ENCODE results near the gene OR5D18. TPM values are rescaled to one million over a fixed set of nuclear protein-coding genes. Genes with fewer than 3 reads are reported as not detected.

The OR5D18 gene
- polyA plus RNA-seq (2011; rRNA removed): not detected in 2 replicates
- polyA plus RNA-seq (2012; cell fraction: cytosol; rRNA removed): not detected in 2 replicates
- polyA plus RNA-seq (2012; cell fraction: nucleus; rRNA removed): not detected in 2 replicates
- polyA plus RNA-seq (2017; fragmentation: RNase III; extraction: RNeasy Plus Mini Kit Qiagen cat#74134 plus additional on column Dnase treatment): not detected in 3 replicates
- not detected in 2 replicates for polyA minus RNA-seq (2011; rRNA and poly(A)+ RNA removed)

DNA sequence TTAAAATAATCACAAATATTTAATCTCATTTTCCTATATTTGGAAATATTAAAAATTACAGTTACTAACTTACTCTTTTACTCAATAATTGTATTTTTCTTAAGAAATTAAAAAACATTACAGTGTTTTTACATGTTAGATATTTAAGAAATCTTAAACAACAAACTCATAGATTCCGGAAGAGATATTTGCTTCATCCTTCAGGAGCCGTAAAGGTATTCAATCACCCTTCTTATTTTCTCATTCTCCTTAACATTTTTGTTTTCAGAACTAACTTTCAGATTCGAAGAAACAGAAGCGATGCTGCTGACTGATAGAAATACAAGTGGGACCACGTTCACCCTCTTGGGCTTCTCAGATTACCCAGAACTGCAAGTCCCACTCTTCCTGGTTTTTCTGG lies at the start of gene OR5D18:
OR5D18 (plus strand) TSS at position 301 of the 400 bp plus-strand sequence; CDS start at position 301, 0 bp downstream.
- no peaks in the 10 kb centered on the region for H3K4me1 ChIP-seq
- no peak within 1 kb of the TSS for H3K4me3 ChIP-seq
- H3K9me3 ChIP-seq: no peaks in the 10 kb centered on the region
- FAIRE-seq (no peak), DNase-seq (ENCODE audit: low read depth in 1 of 2, low spot score in 1 of 2) (no peak), ATAC-seq (no peak)
- TF ChIP-seq EHF (CRISPR knock-in tag; IDR thresholded peaks at IDR 0.05) (no peak), ESRRA (IDR thresholded peaks at IDR 0.05; ENCODE audit: borderline replicate concordance, low read length) (no peak), TP53 (CRISPR knock-in tag; IDR thresholded peaks at IDR 0.05) (no peak), SREBF2 (IDR thresholded peaks at IDR 0.05) (no peak), CBX8 (IDR thresholded peaks at IDR 0.05) (no peak), FOSL2 (IDR thresholded peaks at IDR 0.05) (no peak), FOSL2 (CRISPR knock-in tag; IDR thresholded peaks at IDR 0.05) (no peak), SMC3 (IDR thresholded peaks at IDR 0.05) (no peak), FOXS1 (CRISPR knock-in tag; IDR thresholded peaks at IDR 0.05) (no peak), FOSB (CRISPR knock-in tag; IDR thresholded peaks at IDR 0.05) (no peak), CHD2 (IDR thresholded peaks at IDR 0.05; ENCODE audit: low read length, partially characterized antibody) (no peak), HEYL (CRISPR knock-in tag; IDR thresholded peaks at IDR 0.05) (no peak), CBX2 (IDR thresholded peaks at IDR 0.05; ENCODE audit: borderline replicate concordance, low read depth) (no peak)
- 25% methylated on average over 5 of the region's 5 CpGs for WGBS (ENCODE audit: missing lambda C conversion rate)
- POLR2A ChIA-PET: no interaction called here
- no peak within 1 kb of the TSS for H3K4me2 ChIP-seq
- no peak within 1 kb of the TSS for H3K27ac ChIP-seq
- CTCF ChIA-PET: no interaction called here

DNA sequence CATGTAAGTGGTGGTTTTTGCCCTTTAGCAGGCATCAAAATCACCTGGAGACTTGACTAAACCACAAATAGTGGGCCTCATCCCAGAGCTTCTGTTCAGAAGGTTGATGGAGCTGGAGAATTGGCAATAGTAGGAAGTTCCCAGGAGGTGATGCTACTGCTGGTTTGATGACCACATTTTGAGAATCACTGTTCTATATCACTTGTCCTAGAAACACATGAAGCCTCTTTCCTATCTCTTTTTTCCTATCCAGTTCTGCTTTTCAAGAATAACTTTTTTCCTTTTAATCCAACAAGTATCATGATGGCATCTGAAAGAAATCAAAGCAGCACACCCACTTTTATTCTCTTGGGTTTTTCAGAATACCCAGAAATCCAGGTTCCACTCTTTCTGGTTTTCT lies 46.3 kb upstream of the OR5D18 start, which contains the start of gene OR5D13:
OR5D13 (plus strand) TSS at position 301 of the 400 bp plus-strand sequence; CDS start at position 301, 0 bp downstream.
- POLR2A ChIA-PET: no interaction called here
- no peak within 1 kb of the TSS for H3K27ac ChIP-seq
- no peak for TF ChIP-seq SMC3 (IDR thresholded peaks at IDR 0.05)
- TF ChIP-seq ZNF302 (CRISPR knock-in tag; IDR thresholded peaks at IDR 0.05): no peak
- TF ChIP-seq RCOR1 (IDR thresholded peaks at IDR 0.05; ENCODE audit: low read depth, low read length): no peak
- no peak for TF ChIP-seq NR3C1 (IDR thresholded peaks at IDR 0.05)
- no peak for TF ChIP-seq EP300 (IDR thresholded peaks at IDR 0.05)
- TF ChIP-seq, protein P1, sequence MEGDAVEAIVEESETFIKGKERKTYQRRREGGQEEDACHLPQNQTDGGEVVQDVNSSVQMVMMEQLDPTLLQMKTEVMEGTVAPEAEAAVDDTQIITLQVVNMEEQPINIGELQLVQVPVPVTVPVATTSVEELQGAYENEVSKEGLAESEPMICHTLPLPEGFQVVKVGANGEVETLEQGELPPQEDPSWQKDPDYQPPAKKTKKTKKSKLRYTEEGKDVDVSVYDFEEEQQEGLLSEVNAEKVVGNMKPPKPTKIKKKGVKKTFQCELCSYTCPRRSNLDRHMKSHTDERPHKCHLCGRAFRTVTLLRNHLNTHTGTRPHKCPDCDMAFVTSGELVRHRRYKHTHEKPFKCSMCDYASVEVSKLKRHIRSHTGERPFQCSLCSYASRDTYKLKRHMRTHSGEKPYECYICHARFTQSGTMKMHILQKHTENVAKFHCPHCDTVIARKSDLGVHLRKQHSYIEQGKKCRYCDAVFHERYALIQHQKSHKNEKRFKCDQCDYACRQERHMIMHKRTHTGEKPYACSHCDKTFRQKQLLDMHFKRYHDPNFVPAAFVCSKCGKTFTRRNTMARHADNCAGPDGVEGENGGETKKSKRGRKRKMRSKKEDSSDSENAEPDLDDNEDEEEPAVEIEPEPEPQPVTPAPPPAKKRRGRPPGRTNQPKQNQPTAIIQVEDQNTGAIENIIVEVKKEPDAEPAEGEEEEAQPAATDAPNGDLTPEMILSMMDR (IDR thresholded peaks at IDR 0.05): no peak
- TF ChIP-seq KDM1A (IDR thresholded peaks at IDR 0.05; ENCODE audit: low read depth): no peak
- TF ChIP-seq HEYL (CRISPR knock-in tag; IDR thresholded peaks at IDR 0.05): no peak
- no peak for TF ChIP-seq CBX8 (IDR thresholded peaks at IDR 0.05)
- TF ChIP-seq, protein P2, sequence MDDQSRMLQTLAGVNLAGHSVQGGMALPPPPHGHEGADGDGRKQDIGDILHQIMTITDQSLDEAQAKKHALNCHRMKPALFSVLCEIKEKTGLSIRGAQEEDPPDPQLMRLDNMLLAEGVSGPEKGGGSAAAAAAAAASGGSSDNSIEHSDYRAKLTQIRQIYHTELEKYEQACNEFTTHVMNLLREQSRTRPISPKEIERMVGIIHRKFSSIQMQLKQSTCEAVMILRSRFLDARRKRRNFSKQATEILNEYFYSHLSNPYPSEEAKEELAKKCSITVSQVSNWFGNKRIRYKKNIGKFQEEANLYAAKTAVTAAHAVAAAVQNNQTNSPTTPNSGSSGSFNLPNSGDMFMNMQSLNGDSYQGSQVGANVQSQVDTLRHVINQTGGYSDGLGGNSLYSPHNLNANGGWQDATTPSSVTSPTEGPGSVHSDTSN (IDR thresholded peaks at IDR 0.05): no peak
- no peak for TF ChIP-seq ZFP36 (IDR thresholded peaks at IDR 0.05; ENCODE audit: borderline replicate concordance, partially characterized antibody)
- no peak for TF ChIP-seq FOSL2 (IDR thresholded peaks at IDR 0.05)
- no peak for TF ChIP-seq FOSL2 (CRISPR knock-in tag; IDR thresholded peaks at IDR 0.05)
- no peak for TF ChIP-seq GATA3 (IDR thresholded peaks at IDR 0.05; ENCODE audit: borderline replicate concordance)
- TF ChIP-seq HOXA7 (CRISPR knock-in tag; IDR thresholded peaks at IDR 0.05): no peak
- TF ChIP-seq, protein P3, sequence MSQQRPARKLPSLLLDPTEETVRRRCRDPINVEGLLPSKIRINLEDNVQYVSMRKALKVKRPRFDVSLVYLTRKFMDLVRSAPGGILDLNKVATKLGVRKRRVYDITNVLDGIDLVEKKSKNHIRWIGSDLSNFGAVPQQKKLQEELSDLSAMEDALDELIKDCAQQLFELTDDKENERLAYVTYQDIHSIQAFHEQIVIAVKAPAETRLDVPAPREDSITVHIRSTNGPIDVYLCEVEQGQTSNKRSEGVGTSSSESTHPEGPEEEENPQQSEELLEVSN (IDR thresholded peaks at IDR 0.05; ENCODE audit: borderline replicate concordance, low read depth): no peak
- no peak for TF ChIP-seq CBX2 (IDR thresholded peaks at IDR 0.05; ENCODE audit: borderline replicate concordance, low read depth)
- TF ChIP-seq EHMT2 (IDR thresholded peaks at IDR 0.05; ENCODE audit: low read depth): no peak
- FAIRE-seq (no peak), ATAC-seq (no peak), DNase-seq (ENCODE audit: low read depth in 1 of 2, low spot score in 1 of 2) (no peak)
- no peaks in the 10 kb centered on the region for H3K9me3 ChIP-seq
- H3K4me3 ChIP-seq: no peak within 1 kb of the TSS
- no peaks in the 10 kb centered on the region for H3K4me1 ChIP-seq
- H3K4me2 ChIP-seq: no peak within 1 kb of the TSS
- CTCF ChIA-PET: no interaction called here
